CD4-positive, alpha-beta T cell (primary cell): ENCODE data around the gene MMP28. TPM values are rescaled to one million over a fixed set of nuclear protein-coding genes. Genes with fewer than 3 reads are reported as not detected.

ENCODE experiments used
- ATAC-seq: fragments of 200-7000 bp; cut with Tn5 transposase; one replicate; pipeline ENCODE4 v1.10.0; 2022; ENCODE audit warnings: mild to moderate bottlenecking; ENCODE audit not compliant: poor library complexity
- CTCF ChIA-PET: fragments of 350-600 bp; sonication (Branson Sonifier 250); formaldehyde crosslinking; loops from one replicate; lab custom pipeline; 2021; ENCODE audit warnings: antibody characterized with exemption, inconsistent platforms; lab: Charles Lee
- POLR2A ChIA-PET: fragments of 350-600 bp; sonication (Branson Sonifier 250); formaldehyde crosslinking; loops from one replicate; lab custom pipeline; 2021; ENCODE audit warnings: antibody characterized with exemption, inconsistent platforms; lab: Charles Lee
- DNase-seq, 14 experiments: peaks; one replicate each; pipeline ENCODE4 v3.0.0-alpha.2; 2013 to 2020; ENCODE audit warnings: mixed read lengths in 2 of 14
- H3K27ac ChIP-seq, 2 donors: one replicate each; pipeline versions ENCODE4 v1.5.1 to v1.7.0; 2013; ENCODE audit warnings: low read length in 2 of 2, low read depth in 1 of 2, mild to moderate bottlenecking in 1 of 2
- H3K27me3 ChIP-seq, 2 experiments: 1 replicate in 1 of 2; 2 replicates in 1 of 2; pipeline versions ENCODE4 v1.6.1 to v1.7.0; 2013; ENCODE audit warnings: low read length in 2 of 2, control low read depth in 1 of 2, mild to moderate bottlenecking in 1 of 2, moderate library complexity in 1 of 2; ENCODE audit not compliant: insufficient read depth in 2 of 2, control insufficient read depth in 1 of 2
- H3K36me3 ChIP-seq: one replicate; pipeline ENCODE4 v1.6.1; 2013; ENCODE audit warnings: low read length, control low read depth; ENCODE audit not compliant: insufficient read depth
- H3K4me1 ChIP-seq: one replicate; pipeline ENCODE4 v1.6.1; 2013; ENCODE audit warnings: low read length, control low read depth; ENCODE audit not compliant: insufficient read depth
- H3K4me3 ChIP-seq: one replicate; pipeline ENCODE4 v1.5.1; 2013; ENCODE audit warnings: mild to moderate bottlenecking, low read length, moderate library complexity
- H3K9me3 ChIP-seq, 2 experiments: 1 replicate in 1 of 2; 2 replicates in 1 of 2; pipeline versions ENCODE4 v1.6.1 to v1.7.0; 2013; ENCODE audit warnings: low read length in 2 of 2, mild to moderate bottlenecking in 2 of 2, control low read depth in 1 of 2, moderate library complexity in 1 of 2; ENCODE audit not compliant: control insufficient read depth in 1 of 2, insufficient read depth in 1 of 2
- H3K27ac Mint-ChIP-seq: one replicate; pipeline ENCODE4 v1.8.0; 2020; ENCODE audit warnings: mixed read lengths
- H3K27me3 Mint-ChIP-seq: one replicate; pipeline ENCODE4 v1.8.0; 2021; ENCODE audit warnings: mixed read lengths
- H3K36me3 Mint-ChIP-seq: one replicate; pipeline ENCODE4 v1.8.0; 2021; ENCODE audit warnings: low read depth, mixed read lengths
- H3K4me1 Mint-ChIP-seq: one replicate; pipeline ENCODE4 v1.8.0; 2021; ENCODE audit warnings: low read depth, mixed read lengths
- H3K4me3 Mint-ChIP-seq: one replicate; pipeline ENCODE4 v1.8.0; 2020; ENCODE audit warnings: mild to moderate bottlenecking, mixed read lengths
- H3K9me3 Mint-ChIP-seq: one replicate; pipeline ENCODE4 v1.8.0; 2020; ENCODE audit warnings: mixed read lengths
- intact Hi-C, 2 experiments: fragments of 100-400 bp; cut with DNase I in 1 of 2; cut with micrococcal nuclease in 1 of 2; formaldehyde crosslinking; loops; one replicate each; pipeline versions ENCODE4 v1.15.1 to v1.9.0; 2023 to 2025; cut with DNase I, micrococcal nuclease
- total RNA-seq, 174 experiments: library from RNA in 2 of 174; stranded (reverse) in 2 of 174; gene quantifications; one replicate each; pipeline ENCODE4 v1.2.3 and lab custom pipeline; 2021 to 2026
- TF ChIP-seq, protein P1 (sequence below): fragments of 200-600 bp; IDR thresholded peaks from one replicate; pipeline ENCODE4 v1.8.0; 2022; ENCODE audit warnings: antibody characterized with exemption, mild to moderate bottlenecking

Gene MMP28
- total RNA-seq, 2 experiments from 2014 or later: 6.7 to 9.9 TPM

DNA sequence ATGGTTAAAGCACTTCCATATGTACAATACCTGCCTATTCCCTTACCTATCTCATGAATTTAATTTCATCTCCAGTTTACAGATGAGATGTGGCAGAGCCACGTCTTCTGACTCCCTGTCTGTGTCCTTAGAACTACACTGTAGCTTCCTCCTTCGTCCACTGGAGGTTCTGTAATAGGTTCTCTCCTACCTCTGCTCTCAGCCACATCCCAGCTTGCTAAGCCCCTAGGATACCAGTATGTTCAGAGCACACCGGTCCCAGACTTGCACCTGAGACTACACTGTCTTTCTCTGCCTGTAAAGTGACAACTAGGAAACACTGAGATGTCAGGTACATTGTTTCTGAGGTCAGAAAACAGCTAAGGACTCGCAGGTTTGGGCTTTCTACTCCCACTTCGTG, 67.8 kb downstream of the MMP28 start:
- peaks cover 16% of the 10 kb centered on the region for H3K4me1 ChIP-seq
- DNase-seq: no peak
- TF ChIP-seq, protein P1, sequence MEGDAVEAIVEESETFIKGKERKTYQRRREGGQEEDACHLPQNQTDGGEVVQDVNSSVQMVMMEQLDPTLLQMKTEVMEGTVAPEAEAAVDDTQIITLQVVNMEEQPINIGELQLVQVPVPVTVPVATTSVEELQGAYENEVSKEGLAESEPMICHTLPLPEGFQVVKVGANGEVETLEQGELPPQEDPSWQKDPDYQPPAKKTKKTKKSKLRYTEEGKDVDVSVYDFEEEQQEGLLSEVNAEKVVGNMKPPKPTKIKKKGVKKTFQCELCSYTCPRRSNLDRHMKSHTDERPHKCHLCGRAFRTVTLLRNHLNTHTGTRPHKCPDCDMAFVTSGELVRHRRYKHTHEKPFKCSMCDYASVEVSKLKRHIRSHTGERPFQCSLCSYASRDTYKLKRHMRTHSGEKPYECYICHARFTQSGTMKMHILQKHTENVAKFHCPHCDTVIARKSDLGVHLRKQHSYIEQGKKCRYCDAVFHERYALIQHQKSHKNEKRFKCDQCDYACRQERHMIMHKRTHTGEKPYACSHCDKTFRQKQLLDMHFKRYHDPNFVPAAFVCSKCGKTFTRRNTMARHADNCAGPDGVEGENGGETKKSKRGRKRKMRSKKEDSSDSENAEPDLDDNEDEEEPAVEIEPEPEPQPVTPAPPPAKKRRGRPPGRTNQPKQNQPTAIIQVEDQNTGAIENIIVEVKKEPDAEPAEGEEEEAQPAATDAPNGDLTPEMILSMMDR: no peak
- peaks cover 51% of the 10 kb centered on the region for H3K36me3 Mint-ChIP-seq
- H3K36me3 ChIP-seq: peaks cover 49% of the 10 kb centered on the region
- no peaks in the 10 kb centered on the region for H3K27me3 ChIP-seq
- H3K9me3 Mint-ChIP-seq: no peaks in the 10 kb centered on the region
- no peak overlapping the region for H3K27ac ChIP-seq
- no peak for ATAC-seq
- POLR2A ChIA-PET: no interaction called here
- intact Hi-C loops: no loop called here
- H3K4me1 Mint-ChIP-seq: peaks cover 21% of the 10 kb centered on the region
- no peak overlapping the region for H3K4me3 Mint-ChIP-seq
- H3K27me3 Mint-ChIP-seq: no peaks in the 10 kb centered on the region
- no peak overlapping the region for H3K27ac Mint-ChIP-seq
- no peaks in the 10 kb centered on the region for H3K9me3 ChIP-seq
- CTCF ChIA-PET: interaction anchor here (1.6 kb wide), 1 partner anchor 8 kb away, joined by 4 read pairs; no protein-coding TSS in a partner anchor
- H3K4me3 ChIP-seq: no peak overlapping the region

DNA sequence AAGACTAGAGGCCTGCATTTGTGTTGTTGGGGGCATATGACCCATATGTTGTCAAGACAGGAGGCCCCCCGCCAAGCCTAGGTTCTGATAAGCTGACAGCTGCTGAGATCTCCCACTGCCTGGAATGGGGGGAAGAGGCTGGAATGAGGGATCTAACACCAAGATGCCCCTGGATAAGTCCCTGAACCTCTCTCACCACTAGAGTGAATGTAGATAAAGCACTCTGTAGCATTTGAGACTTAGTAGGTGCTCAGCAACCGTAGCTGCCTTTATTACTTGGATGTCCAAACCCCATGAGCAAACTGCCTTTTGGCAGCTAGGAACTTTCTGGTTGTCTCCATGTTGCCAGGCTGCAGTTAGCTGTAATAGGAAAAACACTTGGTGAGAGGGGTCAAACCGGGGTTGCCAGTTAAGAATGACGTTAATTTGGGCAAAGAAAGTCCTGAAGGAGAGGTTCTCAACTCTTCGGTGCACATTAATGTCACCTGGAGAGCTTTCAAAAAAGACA, 68.4 kb downstream of the MMP28 start:
- POLR2A ChIA-PET: no interaction called here

DNA sequence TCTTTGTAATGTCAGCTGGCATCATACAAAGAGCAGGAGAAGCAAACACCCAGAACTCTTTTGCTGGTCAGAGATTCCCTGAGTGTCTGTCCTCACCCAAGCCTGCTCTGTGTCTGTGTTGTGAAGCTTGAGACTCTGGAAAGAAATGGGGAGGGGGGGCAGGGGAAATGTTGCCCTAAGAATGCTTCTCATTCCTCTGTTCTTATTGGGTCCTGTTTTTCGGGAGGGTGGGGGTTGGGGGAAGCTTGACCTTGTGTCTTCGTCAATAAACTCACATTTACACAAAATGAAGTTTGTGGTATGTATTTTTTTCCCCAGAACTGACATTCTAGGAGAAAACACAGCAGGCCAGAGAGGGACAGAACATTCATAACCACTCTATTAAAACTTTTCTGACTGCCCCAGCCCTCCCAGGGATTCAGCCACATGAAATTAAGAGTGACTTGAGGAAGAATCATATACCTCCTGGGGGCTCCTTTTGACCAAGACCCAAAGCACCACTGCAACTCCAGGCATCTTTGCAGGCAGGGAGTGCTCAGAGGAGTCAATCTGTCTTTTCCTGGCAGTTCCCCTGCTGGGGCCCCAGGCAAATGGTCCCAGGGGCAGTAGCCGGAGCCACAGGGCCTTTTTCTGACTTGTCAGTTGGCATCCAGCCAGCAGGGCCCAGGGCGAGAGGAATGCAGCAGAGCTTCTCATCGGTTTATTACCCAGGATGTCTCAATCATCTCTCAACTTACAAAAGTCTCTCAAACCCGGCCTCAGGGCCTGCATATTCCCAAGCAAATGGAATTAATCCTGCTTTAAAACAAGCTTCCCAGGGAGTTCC, 69.1 kb downstream of the MMP28 start:
- ATAC-seq (no peak), DNase-seq (no peak)
- no peaks in the 10 kb centered on the region for H3K27me3 Mint-ChIP-seq
- intact Hi-C loops: no loop called here
- Histone ChIP-seq H3K27me3 (no peaks in the 10 kb centered on the region), H3K36me3 (peaks cover 58% of the 10 kb centered on the region), H3K4me3 (no peak overlapping the region), H3K4me1 (peaks cover 12% of the 10 kb centered on the region), H3K27ac (no peak overlapping the region), H3K9me3 (no peaks in the 10 kb centered on the region)
- POLR2A ChIA-PET: interaction anchor here (0.8 kb wide), 1 partner anchor 148 kb away, joined by 3 read pairs; no protein-coding TSS in a partner anchor
- H3K36me3 Mint-ChIP-seq: peaks cover 62% of the 10 kb centered on the region
- TF ChIP-seq, protein P1: no peak
- no peak overlapping the region for H3K4me3 Mint-ChIP-seq
- CTCF ChIA-PET: interaction anchor here (1.6 kb wide), 1 partner anchor 10 kb away, joined by 4 read pairs; no protein-coding TSS in a partner anchor
- no peak overlapping the region for H3K27ac Mint-ChIP-seq
- H3K9me3 Mint-ChIP-seq: no peaks in the 10 kb centered on the region
- peaks cover 16% of the 10 kb centered on the region for H3K4me1 Mint-ChIP-seq

More for the DNA sequence above, 68.4 kb downstream of the MMP28 start:
- Histone ChIP-seq H3K36me3 (peaks cover 51% of the 10 kb centered on the region), H3K4me1 (peaks cover 14% of the 10 kb centered on the region), H3K9me3 (no peaks in the 10 kb centered on the region), H3K4me3 (no peak overlapping the region), H3K27ac (no peak overlapping the region), H3K27me3 (no peaks in the 10 kb centered on the region)
- ATAC-seq: no peak
- Mint-ChIP-seq H3K4me3 (no peak overlapping the region), H3K4me1 (peaks cover 16% of the 10 kb centered on the region), H3K9me3 (no peaks in the 10 kb centered on the region), H3K27ac (no peak overlapping the region), H3K27me3 (no peaks in the 10 kb centered on the region), H3K36me3 (peaks cover 57% of the 10 kb centered on the region)
- intact Hi-C loops: no loop called here
- DNase-seq: no peak
- TF ChIP-seq, protein P1: no peak
- CTCF ChIA-PET: interaction anchor here (1.6 kb wide), 1 partner anchor 9 kb away, joined by 4 read pairs; no protein-coding TSS in a partner anchor
